GM12878 (cell line): ENCODE data around the gene PRKAR1A. TPM values are rescaled to one million over a fixed set of nuclear protein-coding genes. Genes with fewer than 3 reads are reported as not detected.

ENCODE experiments used
- BCL11A ChIP-seq: IDR thresholded peaks from 2 replicates; pipeline ENCODE4 v1.6.1; 2011; ENCODE audit warnings: low read depth, low read length
- BCL3 ChIP-seq: IDR thresholded peaks from 2 replicates; pipeline ENCODE4 v1.6.1; 2011; ENCODE audit warnings: borderline replicate concordance, low read depth, mild to moderate bottlenecking, moderate library complexity, low read length; ENCODE audit not compliant: insufficient read depth, poor library complexity, severe bottlenecking
- E2F4 ChIP-seq: IDR thresholded peaks from 2 replicates; pipeline ENCODE4 v1.6.1; 2012; ENCODE audit warnings: low read depth, low read length, improper control_type of control experiment
- E2F8 ChIP-seq: fragments of 450-650 bp; IDR thresholded peaks from 2 replicates; pipeline ENCODE4 v1.6.1; 2018; ENCODE audit warnings: mild to moderate bottlenecking, low read depth, moderate library complexity; ENCODE audit not compliant: partially characterized antibody
- EP300 ChIP-seq, 2 experiments: fragments of 150-350 bp in 1 of 2; IDR thresholded peaks; 2 replicates each; pipeline ENCODE4 v1.6.1; 2011 to 2012; ENCODE audit warnings: low read depth in 2 of 2, low read length in 2 of 2, borderline replicate concordance in 1 of 2, improper control_type of control experiment in 1 of 2, inconsistent platforms in 1 of 2; ENCODE audit not compliant: control insufficient read depth in 1 of 2
- ETV6 ChIP-seq, 2 experiments: fragments of 450-650 bp in 1 of 2; IDR thresholded peaks in 1 of 2; conservative IDR thresholded peaks in 1 of 2; 2 replicates each; pipeline ENCODE4 v1.6.1; 2014; ENCODE audit warnings: antibody characterized with exemption in 1 of 2, borderline replicate concordance in 1 of 2, low read depth in 1 of 2, mild to moderate bottlenecking in 1 of 2, moderate library complexity in 1 of 2
- FOXM1 ChIP-seq: IDR thresholded peaks from 2 replicates; pipeline ENCODE4 v1.6.1; 2012; ENCODE audit warnings: low read depth, mild to moderate bottlenecking, inconsistent platforms, low read length, moderate library complexity
- IKZF1 ChIP-seq: fragments of 450-650 bp; conservative IDR thresholded peaks from 2 replicates; pipeline ENCODE4 v1.6.1; 2017; ENCODE audit warnings: antibody characterized with exemption, mild to moderate bottlenecking
- JUNB ChIP-seq: IDR thresholded peaks from 2 replicates; pipeline ENCODE4 v1.6.1; 2016; ENCODE audit warnings: antibody characterized with exemption, mild to moderate bottlenecking
- PBX3 ChIP-seq: IDR thresholded peaks from 2 replicates; pipeline ENCODE4 v1.6.1; 2011; ENCODE audit warnings: mild to moderate bottlenecking, low read depth, low read length, moderate library complexity; ENCODE audit not compliant: insufficient replicate concordance
- PRDM15 ChIP-seq: fragments of 450-650 bp; formaldehyde crosslinking; IDR thresholded peaks from 2 replicates; pipeline ENCODE4 v1.4.0; 2020; ENCODE audit warnings: mild to moderate bottlenecking, moderate library complexity
- TCF12 ChIP-seq: IDR thresholded peaks from 2 replicates; pipeline ENCODE4 v1.6.1; 2011; ENCODE audit warnings: low read depth, mild to moderate bottlenecking, low read length
- TCF7 ChIP-seq: IDR thresholded peaks from 2 replicates; pipeline ENCODE4 v1.6.1; 2014; ENCODE audit warnings: antibody characterized with exemption, borderline replicate concordance
- ZNF687 ChIP-seq: fragments of 450-650 bp; IDR thresholded peaks from 2 replicates; pipeline ENCODE4 v1.6.1; 2017; ENCODE audit warnings: mild to moderate bottlenecking, moderate library complexity
- polyA plus RNA-seq, 11 experiments: library from polyadenylated mRNA; depleted of rRNA in 4 of 11; unstranded in 6 of 11; stranded (reverse) in 5 of 11; fragments of >200 nt; fragmentation: Nextera tagmentation in 4 of 11; fragmentation: Illumina TruSeq in 1 of 11; extraction: Ambion mirVana in 4 of 11; extraction: Trizol in 1 of 11; gene quantifications; 1 replicate in 1 of 11; 2 replicates in 10 of 11; pipeline versions ENCODE4 v1.2.1 to v1.2.3, GENCODE V29; 2011 to 2016; ENCODE audit warnings: inconsistent platforms in 2 of 11, missing spikeins in 2 of 11, low read depth in 1 of 11
- total RNA-seq, 4 experiments: library from RNA; depleted of rRNA in 3 of 4; stranded (reverse); fragments of >200 nt in 3 of 4; fragmentation: Illumina TruSeq in 1 of 4; extraction: Trizol in 1 of 4; gene quantifications; 2 replicates each; pipeline versions ENCODE4 v1.2.1 to v1.2.3, GENCODE V29; 2013 to 2021

PRKAR1A gene
- total and polyA plus RNA-seq, 10 of the 15 experiments (the other 5 are each of a cell fraction or from before 2014, with no cell fraction given): 29.1 to 200 (median 125) TPM

- TF ChIP-seq E2F4: no peak
- TF ChIP-seq BCL3: no peak
- no peak for TF ChIP-seq ZNF687
- TF ChIP-seq PRDM15 (CRISPR knock-in tag): no peak
- TF ChIP-seq TCF12: no peak
- no peak for TF ChIP-seq BCL11A
- no peak for TF ChIP-seq E2F8
- no peak for TF ChIP-seq EP300 (IDR thresholded peaks at IDR 0.05; ENCODE audit: borderline replicate concordance in 1 of 2, control insufficient read depth in 1 of 2, low read depth in 2 of 2, low read length in 2 of 2)
- no peak for TF ChIP-seq IKZF1
- no peak for TF ChIP-seq FOXM1
- no peak for TF ChIP-seq PBX3
- no peak for TF ChIP-seq JUNB
- TF ChIP-seq TCF7: no peak
- no peak for TF ChIP-seq ETV6 (conservative IDR thresholded peaks at IDR 0.05 in 1 of 2, IDR thresholded peaks at IDR 0.05 in 1 of 2; ENCODE audit: borderline replicate concordance in 1 of 2, low read depth in 1 of 2)
Observed at GRCh38 chr17:68468788-68469187, 43.4 kb upstream of the PRKAR1A start (continued).
